Ascending aorta (tissue), 2 donors: ENCODE measurements around the gene MKNK1. TPM values are rescaled to one million over a fixed set of nuclear protein-coding genes. Genes with fewer than 3 reads are reported as not detected.
A peak's percentile ranks its signal among the peaks of the same experiment; 100 is the strongest.

Experiments used
- DNase-seq, 2 donors: peaks; one replicate each; pipeline ENCODE4 v3.0.0-alpha.2; 2019; ENCODE audit warnings: low spot score in 2 of 2
- H3K27ac ChIP-seq, 2 donors: fragments of 200-600 bp; sonication (generic); one replicate each; pipeline ENCODE4 v1.5.1; 2016 to 2017; ENCODE audit warnings: mild to moderate bottlenecking in 1 of 2
- H3K27me3 ChIP-seq: fragments of 200-600 bp; sonication (generic); one replicate; pipeline ENCODE4 v1.5.1; 2017
- H3K36me3 ChIP-seq, 2 donors: fragments of 200-600 bp; sonication (generic); one replicate each; pipeline ENCODE4 v1.5.1; 2016
- H3K4me1 ChIP-seq, 2 donors: fragments of 200-600 bp; sonication (generic); one replicate each; pipeline ENCODE4 v1.5.1; 2016 to 2017; ENCODE audit warnings: mild to moderate bottlenecking in 1 of 2
- H3K4me3 ChIP-seq, 2 donors: fragments of 200-600 bp; sonication (generic); one replicate each; pipeline ENCODE4 v1.5.1; 2016 to 2017; ENCODE audit warnings: mild to moderate bottlenecking in 1 of 2
- H3K9me3 ChIP-seq, 2 donors: fragments of 200-600 bp; sonication (generic); one replicate each; pipeline ENCODE4 v1.5.1; 2016
- CTCF ChIP-seq, 3 experiments: fragments of 200-600 bp in 2 of 3; fragments of 450-650 bp in 1 of 3; sonication (generic) in 2 of 3; IDR thresholded peaks; one replicate each; pipeline ENCODE4 v1.5.1; 2016 to 2019; ENCODE audit warnings: antibody characterized with exemption in 3 of 3, mild to moderate bottlenecking in 1 of 3, moderate library complexity in 1 of 3
- intact Hi-C: fragments of 100-400 bp; cut with DNase I; formaldehyde crosslinking; loops from one replicate; pipeline ENCODE4 v1.15.1; 2023
- total RNA-seq: library from RNA; depleted of rRNA; stranded (reverse); fragments of >200 nt; gene quantifications from one replicate; pipeline ENCODE4 v1.1.0, GENCODE V29; 2016

MKNK1 gene
- total RNA-seq, 1 donor from 2014 or later, result 47.8 TPM

DNA sequence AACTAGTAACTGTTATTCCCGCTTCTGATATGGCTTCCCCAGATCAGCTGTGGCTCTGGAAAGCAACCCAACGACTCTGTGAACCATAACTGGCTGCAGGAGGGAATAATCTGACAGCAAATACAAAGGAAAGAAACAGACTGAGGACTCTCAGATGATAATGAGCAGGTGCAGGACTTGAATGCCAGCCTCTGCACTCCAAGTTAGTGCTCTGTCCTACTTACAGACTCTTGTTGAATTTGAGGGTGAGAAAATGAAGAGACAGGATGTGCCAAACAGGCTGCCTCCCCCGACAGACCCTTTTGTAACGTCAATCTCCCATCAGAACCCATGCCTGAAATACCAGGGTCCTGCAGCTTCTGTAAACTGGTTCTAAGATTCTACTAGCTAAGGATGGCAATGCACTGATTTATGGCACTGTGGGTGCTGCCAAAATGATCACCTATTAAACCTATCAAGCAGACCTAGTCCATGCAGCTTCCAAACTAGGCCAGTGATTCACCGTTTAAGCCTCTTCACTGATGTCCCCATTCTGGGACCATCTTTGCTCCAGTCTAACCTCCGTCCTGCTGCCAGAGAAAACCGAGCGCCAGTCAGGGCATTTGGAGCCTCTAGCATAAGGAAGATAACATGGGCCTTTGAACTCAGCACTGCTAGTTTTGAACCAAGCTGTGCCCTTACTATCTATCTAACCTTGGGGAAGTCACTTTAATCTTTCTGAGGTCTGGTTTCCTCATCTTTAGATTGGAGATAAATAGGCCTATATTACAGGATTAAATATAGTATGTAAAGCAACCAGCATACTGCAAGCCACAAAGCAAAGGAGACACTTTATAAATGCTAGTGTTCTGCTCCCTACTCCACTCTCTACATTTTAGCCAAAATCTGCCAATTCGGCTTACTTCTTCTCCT, 4.8 kb downstream of the MKNK1 start:
- intact Hi-C loops, result no loop called here
- DNase-seq, result no peak
- Histone ChIP-seq H3K36me3 (no peaks in the 10 kb centered on the region), H3K4me3 (no peak overlapping the region), H3K27me3 (no peaks in the 10 kb centered on the region), H3K27ac (no peak overlapping the region), H3K9me3 (no peaks in the 10 kb centered on the region), H3K4me1 (peaks cover 2 to 13% of the 10 kb centered on the region in 2 donors)
- no peak for TF ChIP-seq CTCF (IDR thresholded peaks at IDR 0.05)

GRCh38 chr1:46596846-46597245, 7.2 kb downstream of the MKNK1 start:
- H3K4me3 ChIP-seq, result no peak overlapping the region
- DNase-seq, result no peak
- H3K27ac ChIP-seq, result no peak overlapping the region
- H3K9me3 ChIP-seq, result no peaks in the 10 kb centered on the region
- no peaks in the 10 kb centered on the region for H3K27me3 ChIP-seq
- H3K36me3 ChIP-seq, result peaks cover 21 to 23% of the 10 kb centered on the region in 2 donors
- intact Hi-C loops, result no loop called here
- no peak for TF ChIP-seq CTCF (IDR thresholded peaks at IDR 0.05)
- H3K4me1 ChIP-seq, result peaks cover 0 to under 1% of the 10 kb centered on the region in 2 donors

DNA sequence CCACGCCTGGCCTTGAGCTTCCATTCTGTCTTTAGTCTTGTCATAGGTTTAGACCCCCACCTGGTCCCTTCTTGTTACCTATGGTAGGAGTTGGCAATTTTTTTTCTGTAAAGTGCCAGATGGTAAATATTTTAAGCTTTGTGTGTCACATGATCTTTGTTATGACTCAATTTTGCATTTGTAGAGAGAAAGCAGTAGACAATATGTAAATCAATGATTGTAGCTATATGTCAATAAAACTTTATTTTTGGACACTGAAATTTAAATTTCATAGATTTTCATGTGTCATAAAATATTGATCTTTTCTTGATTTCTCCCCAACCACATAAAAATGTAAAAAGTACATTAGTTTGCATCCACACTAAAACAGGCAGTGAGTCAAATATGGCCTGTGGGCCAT, 8.0 kb downstream of the MKNK1 start:
- no peak for TF ChIP-seq CTCF (IDR thresholded peaks at IDR 0.05)
- intact Hi-C loops, result no loop called here
- no peaks in the 10 kb centered on the region for H3K4me1 ChIP-seq
- no peaks in the 10 kb centered on the region for H3K9me3 ChIP-seq
- H3K4me3 ChIP-seq, result no peak overlapping the region
- H3K36me3 ChIP-seq, result peaks cover 29 to 31% of the 10 kb centered on the region in 2 donors
- DNase-seq, result no peak
- H3K27ac ChIP-seq, result peak overlapping the region in 1 of 2 donors; percentile 22
- no peaks in the 10 kb centered on the region for H3K27me3 ChIP-seq

DNA sequence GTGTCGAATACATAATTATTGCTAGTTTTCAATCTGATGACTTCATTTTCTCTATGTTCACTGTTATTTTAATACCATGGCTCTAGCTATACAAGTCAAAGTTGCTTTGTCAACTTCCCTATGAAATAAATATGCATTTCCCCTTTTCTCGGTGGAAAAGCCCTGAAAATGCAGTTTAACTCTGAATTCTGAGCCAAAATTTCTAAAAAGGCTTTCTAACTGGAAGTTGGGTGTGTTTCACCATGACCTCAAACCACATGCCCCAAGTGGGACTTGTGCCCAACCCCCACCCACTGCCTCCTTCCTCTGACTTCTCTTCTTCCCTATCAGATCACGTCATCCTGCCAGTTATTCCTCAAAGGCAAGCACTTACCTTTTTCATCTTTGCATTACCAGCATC, 8.9 kb downstream of the MKNK1 start:
- H3K27ac ChIP-seq, result peak overlapping the region; percentile 39 to 59
- no peak for TF ChIP-seq CTCF (IDR thresholded peaks at IDR 0.05)

DNA sequence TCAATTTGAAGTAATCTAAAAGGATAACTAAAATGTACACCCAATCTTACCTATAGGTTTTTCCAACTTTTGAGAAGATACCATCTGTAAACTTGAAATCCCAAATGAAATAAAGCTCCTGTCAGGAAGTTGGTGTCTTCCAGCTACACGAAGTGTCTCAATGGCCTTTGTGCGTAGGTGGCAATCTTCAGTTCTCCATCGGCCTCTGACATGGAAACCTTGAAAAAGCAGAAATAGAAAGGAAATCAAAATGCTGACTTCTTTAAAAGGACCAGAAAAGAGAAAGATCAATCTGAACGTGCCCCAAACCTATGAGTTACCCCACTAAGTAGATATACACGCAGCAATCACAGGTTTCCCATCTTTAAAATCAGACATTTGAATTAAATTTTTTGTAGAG, 10.0 kb downstream of the MKNK1 start:
- DNase-seq, result no peak
- TF ChIP-seq CTCF (IDR thresholded peaks at IDR 0.05), result no peak
- Histone ChIP-seq H3K27ac (peak overlapping the region in 1 of 2 donors; percentile 39), H3K27me3 (no peaks in the 10 kb centered on the region), H3K36me3 (peaks cover 42 to 48% of the 10 kb centered on the region in 2 donors), H3K4me3 (no peak overlapping the region), H3K4me1 (no peaks in the 10 kb centered on the region), H3K9me3 (no peaks in the 10 kb centered on the region)
- intact Hi-C loops, result no loop called here

More for the DNA sequence above, 8.9 kb downstream of the MKNK1 start:
- Histone ChIP-seq H3K27me3 (no peaks in the 10 kb centered on the region), H3K4me3 (no peak overlapping the region), H3K36me3 (peaks cover 34 to 39% of the 10 kb centered on the region in 2 donors), H3K4me1 (no peaks in the 10 kb centered on the region), H3K9me3 (no peaks in the 10 kb centered on the region)
- peak in 1 of 2 donors; percentile 83 for DNase-seq
- intact Hi-C loops, result no loop called here
